NCI-H128 (cell line): ENCODE data around the gene BTBD10.

ENCODE experiments used
- DNase-seq: peaks from one replicate; lab custom pipeline; 2025; ENCODE audit not compliant: unreplicated experiment; lab: John Stamatoyannopoulos, UW

BTBD10 gene

GRCh38 chr11:13339195-13340153 lies 123.5 kb downstream of the BTBD10 start:
- no peak for DNase-seq

DNA sequence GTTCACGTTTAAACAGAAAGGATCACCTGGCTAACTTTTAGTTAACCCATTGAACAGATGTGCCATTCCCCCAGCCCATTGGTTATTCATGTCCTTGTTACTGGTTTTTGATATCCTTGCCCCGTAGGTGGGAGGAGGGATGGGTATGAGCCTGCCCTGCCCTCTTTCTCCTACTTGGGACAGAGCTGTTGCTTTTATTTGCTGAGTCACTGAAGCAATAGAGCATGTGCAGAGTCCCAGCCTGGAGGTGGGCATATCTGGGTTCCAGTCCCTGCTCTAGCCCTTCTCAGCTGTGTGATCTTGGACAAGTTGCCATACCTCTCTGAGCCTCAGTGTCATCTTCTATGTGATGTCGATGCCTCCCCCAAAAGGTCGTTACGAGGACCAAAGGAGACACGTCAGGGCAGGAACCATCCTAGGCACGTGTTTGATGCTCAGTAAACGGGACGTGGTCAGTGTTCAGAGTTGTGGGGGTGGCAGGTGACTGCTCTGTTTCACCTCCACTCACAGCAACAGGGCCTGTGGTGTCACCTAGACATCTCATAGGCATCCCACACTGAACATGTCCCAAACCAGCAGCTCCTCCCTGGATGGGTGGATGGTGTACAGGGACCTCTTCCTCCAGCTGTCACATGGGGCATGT lies 124.5 kb downstream of the BTBD10 start:
- DNase-seq: no peak

- DNase-seq: no peak
Measured at GRCh38 chr11:13338019-13338426, 125.0 kb downstream of the BTBD10 start.
